ENCODE measurements around the gene AFG1L. TPM values are rescaled to one million over a fixed set of nuclear protein-coding genes. Genes with fewer than 3 reads are reported as not detected.
A peak's percentile ranks its signal among the peaks of the same experiment; 100 is the strongest.
"Not testable (repeated sequence)": the region's sequence is repeated elsewhere in the genome, so short reads cannot be mapped to it uniquely, and the experiment has no call there.

The AFG1L gene
- total and polyA plus RNA-seq, 7 experiments from 2014 or later, result 3.5 to 9.2 (median 6.5) TPM

DNA sequence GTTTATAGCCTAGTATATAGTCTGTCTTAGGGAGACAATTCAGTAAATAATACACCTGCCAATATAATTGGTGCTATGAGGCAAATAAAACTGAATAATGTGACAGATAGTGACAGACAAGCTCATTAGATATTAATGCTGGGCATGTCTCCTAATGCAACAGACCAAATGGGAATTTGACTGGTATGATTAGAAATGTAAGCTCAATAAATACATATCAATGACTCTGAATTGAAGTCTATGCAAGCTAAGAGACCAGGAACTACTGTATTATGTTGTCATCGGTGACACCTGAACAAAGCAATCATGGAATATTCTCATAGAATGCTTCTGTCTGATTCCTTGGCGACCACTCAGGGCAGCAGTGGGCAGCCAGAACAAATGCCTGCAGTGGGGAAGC, 31.5 kb upstream of the AFG1L start:
- H3K4me3 ChIP-seq (ENCODE audit: low read length), result no peak overlapping the region
- Mint-ChIP-seq H3K27me3 (peaks cover 0 to 18% (median 0%) of the 10 kb centered on the region in 5 donors), H3K27ac (peak overlapping the region in 1 of 9 donors; percentile 38), H3K4me1 (peaks cover 5 to 24% (median 18%) of the 10 kb centered on the region in 7 donors), H3K4me3 (no peak overlapping the region), H3K36me3 (no peaks in the 10 kb centered on the region), H3K9me3 (no peaks in the 10 kb centered on the region)
- H3K27me3 ChIP-seq (ENCODE audit: control insufficient read depth in 2 of 2, insufficient read depth in 2 of 2, low read length in 2 of 2), result no peaks in the 10 kb centered on the region
- no peaks in the 10 kb centered on the region for H3K9me3 ChIP-seq (ENCODE audit: control insufficient read depth in 2 of 3, low read length in 3 of 3)
- H3K36me3 ChIP-seq (ENCODE audit: control insufficient read depth in 2 of 3, insufficient read depth in 3 of 3, low read length in 3 of 3), result peaks cover 0 to 12% (median 0%) of the 10 kb centered on the region in 3 experiments
- ChIA-PET CTCF (no interaction called here), POLR2A (no interaction called here)
- intact Hi-C loops (cut with micrococcal nuclease), result loop anchor here (5.0 to 10.0 kb wide), 5 partner anchors 581 to 1939 kb away; partner anchors contain the start of genes ARMC2 (in 2 of the 2), ATG5 (in 1 of the 2), BEND3 (in 1 of the 2) and WASF1 (in 1 of the 2)
- DNase-seq (no peak), ATAC-seq (no peak)
- peaks cover 0 to 8% of the 10 kb centered on the region in 2 donors for H3K4me1 ChIP-seq (ENCODE audit: control insufficient read depth in 2 of 2, insufficient read depth in 2 of 2, low read length in 2 of 2)
- no peak overlapping the region for H3K27ac ChIP-seq (ENCODE audit: low read depth, low read length)

DNA sequence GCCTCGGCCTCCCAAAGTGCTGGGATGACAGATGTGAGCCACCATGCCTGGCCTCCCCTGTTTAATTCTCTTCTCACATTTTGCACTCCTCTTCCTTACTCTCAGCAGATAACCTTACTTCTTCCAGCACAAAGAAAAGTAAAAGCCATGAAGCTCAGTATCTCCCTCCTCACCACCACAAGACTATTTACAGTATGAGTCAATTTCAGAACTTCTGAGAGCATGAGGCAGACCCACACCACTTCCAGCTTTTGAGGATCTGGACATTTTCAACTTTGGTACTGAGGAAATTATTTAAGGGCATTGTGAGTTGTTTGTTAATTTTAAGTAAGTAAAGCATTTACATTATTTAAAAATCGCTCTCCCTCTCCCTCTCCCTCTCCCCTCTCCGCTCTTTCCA, 26.0 kb upstream of the AFG1L start:
- Histone ChIP-seq H3K27me3 (ENCODE audit: control insufficient read depth in 2 of 2, insufficient read depth in 2 of 2, low read length in 2 of 2) (no peaks in the 10 kb centered on the region), H3K9me3 (ENCODE audit: control insufficient read depth in 2 of 3, low read length in 3 of 3) (no peaks in the 10 kb centered on the region), H3K36me3 (ENCODE audit: control insufficient read depth in 2 of 3, insufficient read depth in 3 of 3, low read length in 3 of 3) (no peaks in the 10 kb centered on the region), H3K4me1 (ENCODE audit: control insufficient read depth in 2 of 2, insufficient read depth in 2 of 2, low read length in 2 of 2) (no peaks in the 10 kb centered on the region), H3K4me3 (ENCODE audit: low read length) (no peak overlapping the region), H3K27ac (ENCODE audit: low read depth, low read length) (no peak overlapping the region)
- no peaks in the 10 kb centered on the region for H3K4me1 Mint-ChIP-seq
- intact Hi-C loops (cut with micrococcal nuclease), result loop anchor here (10.0 kb wide), 4 partner anchors 576 to 1944 kb away; partner anchors contain the start of genes ARMC2 (in 1 of the 2), ATG5 (in 1 of the 2), BEND3 (in 1 of the 2) and WASF1 (in 1 of the 2)
- H3K36me3 Mint-ChIP-seq, result no peaks in the 10 kb centered on the region
- no peak overlapping the region for H3K27ac Mint-ChIP-seq
- H3K4me3 Mint-ChIP-seq, result no peak overlapping the region
- H3K27me3 Mint-ChIP-seq, result peaks cover 0 to 18% (median 0%) of the 10 kb centered on the region in 5 donors
- no peak for DNase-seq
- no peak for ATAC-seq
- ChIA-PET POLR2A (interaction anchor here (0.6 kb wide), 1 partner anchor 1757 kb away, joined by 3 read pairs; no protein-coding TSS in a partner anchor), CTCF (no interaction called here)
- H3K9me3 Mint-ChIP-seq, result no peaks in the 10 kb centered on the region

DNA sequence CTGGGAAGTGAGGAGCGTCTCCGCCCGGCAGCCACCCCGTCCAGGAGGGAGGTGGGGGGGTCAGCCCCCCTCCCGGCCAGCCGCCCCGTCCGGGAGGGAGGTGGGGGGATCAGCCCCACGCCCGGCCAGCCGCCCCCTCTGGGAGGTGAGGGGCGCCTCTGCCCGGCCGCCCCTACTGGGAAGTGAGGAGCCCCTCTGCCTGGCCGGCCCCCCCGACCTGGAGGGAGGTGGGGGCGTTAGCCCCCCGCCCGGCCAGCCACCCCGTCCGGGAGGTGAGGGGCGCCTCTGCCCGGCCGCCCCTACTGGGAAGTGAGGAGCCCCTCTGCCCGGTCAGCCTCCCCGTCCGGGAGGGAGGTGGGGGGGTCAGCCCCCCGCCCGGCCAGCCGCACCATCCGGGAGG, 24.9 kb upstream of the AFG1L start:
- intact Hi-C loops (cut with micrococcal nuclease), result loop anchor here (10.0 kb wide), 4 partner anchors 575 to 1945 kb away; partner anchors contain the start of genes ARMC2 (in 1 of the 2), ATG5 (in 1 of the 2), BEND3 (in 1 of the 2) and WASF1 (in 1 of the 2)
- H3K4me3 ChIP-seq (ENCODE audit: low read length); H3K36me3 ChIP-seq (ENCODE audit: control insufficient read depth in 2 of 3, insufficient read depth in 3 of 3, low read length in 3 of 3); DNase-seq; H3K9me3 Mint-ChIP-seq; H3K9me3 ChIP-seq (ENCODE audit: control insufficient read depth in 2 of 3, low read length in 3 of 3); H3K4me1 ChIP-seq (ENCODE audit: control insufficient read depth in 2 of 2, insufficient read depth in 2 of 2, low read length in 2 of 2); H3K4me3 Mint-ChIP-seq; H3K27me3 ChIP-seq (ENCODE audit: control insufficient read depth in 2 of 2, insufficient read depth in 2 of 2, low read length in 2 of 2); POLR2A ChIA-PET; H3K27ac Mint-ChIP-seq; H3K27ac ChIP-seq (ENCODE audit: low read depth, low read length); H3K36me3 Mint-ChIP-seq; H3K4me1 Mint-ChIP-seq; CTCF ChIA-PET; ATAC-seq: not testable (repeated sequence)
- H3K27me3 Mint-ChIP-seq, result peaks cover 0 to 16% (median 0%) of the 10 kb centered on the region in 5 donors

DNA sequence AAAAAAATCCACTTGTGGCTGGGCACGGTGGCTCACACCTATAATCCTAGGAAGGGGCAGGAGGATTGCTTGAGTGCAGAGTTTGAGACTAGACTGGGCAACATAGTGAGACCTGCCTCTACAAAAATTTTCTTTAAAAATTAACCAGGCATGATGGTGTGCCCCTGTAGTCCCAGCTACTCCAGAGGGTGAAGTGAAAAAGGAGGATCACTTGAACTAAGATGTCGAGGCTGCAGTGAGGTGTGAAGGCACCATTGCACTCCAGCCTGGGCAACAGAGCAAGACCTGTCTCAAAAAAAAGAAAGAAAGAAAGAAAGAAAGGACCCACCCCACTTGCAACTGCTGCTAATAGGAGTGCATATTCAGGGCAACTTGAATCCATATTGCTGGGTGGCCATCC, 20.3 kb upstream of the AFG1L start:
- no peak for ATAC-seq

DNA sequence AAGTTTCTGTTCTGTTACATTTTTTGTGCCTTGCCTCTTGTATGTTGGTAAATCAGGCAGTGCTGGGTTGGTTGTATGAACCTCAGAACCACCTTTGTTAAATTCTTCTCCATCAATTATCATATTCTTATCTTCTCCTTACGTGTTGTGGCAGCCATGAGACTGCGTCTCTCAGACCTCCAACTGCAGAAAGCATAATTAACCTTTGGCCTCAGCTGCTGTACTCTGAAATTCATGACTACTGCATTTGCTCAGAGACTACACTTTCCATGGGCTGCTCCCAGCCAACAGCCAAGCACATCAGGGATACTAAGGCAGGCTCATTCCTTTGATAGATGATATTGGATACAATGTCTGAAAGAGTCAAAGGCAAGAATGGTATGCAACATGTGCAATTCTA, 18.9 kb upstream of the AFG1L start:
- ATAC-seq (no peak), DNase-seq (no peak)
- Histone ChIP-seq H3K4me1 (ENCODE audit: control insufficient read depth in 2 of 2, insufficient read depth in 2 of 2, low read length in 2 of 2) (no peaks in the 10 kb centered on the region), H3K27ac (ENCODE audit: low read depth, low read length) (no peak overlapping the region), H3K9me3 (ENCODE audit: control insufficient read depth in 2 of 3, low read length in 3 of 3) (no peaks in the 10 kb centered on the region), H3K27me3 (ENCODE audit: control insufficient read depth in 2 of 2, insufficient read depth in 2 of 2, low read length in 2 of 2) (no peaks in the 10 kb centered on the region), H3K36me3 (ENCODE audit: control insufficient read depth in 2 of 3, insufficient read depth in 3 of 3, low read length in 3 of 3) (no peaks in the 10 kb centered on the region), H3K4me3 (ENCODE audit: low read length) (no peak overlapping the region)
- Mint-ChIP-seq H3K27me3 (peaks cover 0 to 32% (median 4%) of the 10 kb centered on the region in 5 donors), H3K4me1 (no peaks in the 10 kb centered on the region), H3K9me3 (no peaks in the 10 kb centered on the region), H3K36me3 (no peaks in the 10 kb centered on the region), H3K27ac (no peak overlapping the region), H3K4me3 (no peak overlapping the region)
- CTCF ChIA-PET, result no interaction called here
- POLR2A ChIA-PET, result no interaction called here
- intact Hi-C loops (cut with micrococcal nuclease), result no loop called here

More for the DNA sequence above, 20.3 kb upstream of the AFG1L start:
- no peaks in the 10 kb centered on the region for H3K9me3 ChIP-seq (ENCODE audit: control insufficient read depth in 2 of 3, low read length in 3 of 3)
- no peaks in the 10 kb centered on the region for H3K4me1 Mint-ChIP-seq
- H3K27ac Mint-ChIP-seq, result no peak overlapping the region
- H3K4me3 ChIP-seq (ENCODE audit: low read length), result no peak overlapping the region
- no peak overlapping the region for H3K4me3 Mint-ChIP-seq
- ChIA-PET CTCF (no interaction called here), POLR2A (no interaction called here)
- peaks cover 0 to 24% (median 4%) of the 10 kb centered on the region in 5 donors for H3K27me3 Mint-ChIP-seq
- no peaks in the 10 kb centered on the region for H3K4me1 ChIP-seq (ENCODE audit: control insufficient read depth in 2 of 2, insufficient read depth in 2 of 2, low read length in 2 of 2)
- no peaks in the 10 kb centered on the region for H3K27me3 ChIP-seq (ENCODE audit: control insufficient read depth in 2 of 2, insufficient read depth in 2 of 2, low read length in 2 of 2)
- H3K27ac ChIP-seq (ENCODE audit: low read depth, low read length), result no peak overlapping the region
- intact Hi-C loops (cut with micrococcal nuclease), result no loop called here
- no peaks in the 10 kb centered on the region for H3K36me3 ChIP-seq (ENCODE audit: control insufficient read depth in 2 of 3, insufficient read depth in 3 of 3, low read length in 3 of 3)
- H3K36me3 Mint-ChIP-seq, result no peaks in the 10 kb centered on the region
- no peaks in the 10 kb centered on the region for H3K9me3 Mint-ChIP-seq
- no peak for DNase-seq

DNA sequence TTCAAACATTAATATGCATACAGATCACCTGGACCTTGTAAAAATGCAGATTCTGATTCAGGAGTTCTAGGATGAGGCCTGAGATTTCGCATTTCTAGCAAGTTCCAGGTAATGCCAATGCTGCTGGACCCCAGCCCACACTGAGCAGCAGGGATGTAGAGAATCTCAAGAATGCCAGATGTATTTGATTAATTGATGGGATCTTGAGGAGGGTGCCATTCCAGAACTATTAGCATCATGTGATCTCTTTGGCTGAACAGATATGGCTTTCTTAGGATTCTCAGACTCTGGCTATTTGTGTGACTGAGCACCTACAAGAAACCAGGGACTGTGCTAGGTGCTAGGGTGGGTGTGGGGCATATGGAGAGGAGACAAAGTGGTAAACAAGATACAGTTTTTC, 17.6 kb upstream of the AFG1L start:
- Mint-ChIP-seq H3K4me3 (no peak overlapping the region), H3K9me3 (no peaks in the 10 kb centered on the region), H3K27me3 (peaks cover 0 to 34% (median 4%) of the 10 kb centered on the region in 5 donors), H3K36me3 (no peaks in the 10 kb centered on the region), H3K4me1 (no peaks in the 10 kb centered on the region), H3K27ac (no peak overlapping the region)
- H3K27ac ChIP-seq (ENCODE audit: low read depth, low read length), result no peak overlapping the region
- DNase-seq (no peak), ATAC-seq (no peak)
- H3K4me3 ChIP-seq (ENCODE audit: low read length), result no peak overlapping the region
- no peaks in the 10 kb centered on the region for H3K4me1 ChIP-seq (ENCODE audit: control insufficient read depth in 2 of 2, insufficient read depth in 2 of 2, low read length in 2 of 2)
- intact Hi-C loops (cut with micrococcal nuclease), result no loop called here
- no peaks in the 10 kb centered on the region for H3K36me3 ChIP-seq (ENCODE audit: control insufficient read depth in 2 of 3, insufficient read depth in 3 of 3, low read length in 3 of 3)
- ChIA-PET POLR2A (no interaction called here), CTCF (no interaction called here)
- H3K27me3 ChIP-seq (ENCODE audit: control insufficient read depth in 2 of 2, insufficient read depth in 2 of 2, low read length in 2 of 2), result no peaks in the 10 kb centered on the region
- no peaks in the 10 kb centered on the region for H3K9me3 ChIP-seq (ENCODE audit: control insufficient read depth in 2 of 3, low read length in 3 of 3)

DNA sequence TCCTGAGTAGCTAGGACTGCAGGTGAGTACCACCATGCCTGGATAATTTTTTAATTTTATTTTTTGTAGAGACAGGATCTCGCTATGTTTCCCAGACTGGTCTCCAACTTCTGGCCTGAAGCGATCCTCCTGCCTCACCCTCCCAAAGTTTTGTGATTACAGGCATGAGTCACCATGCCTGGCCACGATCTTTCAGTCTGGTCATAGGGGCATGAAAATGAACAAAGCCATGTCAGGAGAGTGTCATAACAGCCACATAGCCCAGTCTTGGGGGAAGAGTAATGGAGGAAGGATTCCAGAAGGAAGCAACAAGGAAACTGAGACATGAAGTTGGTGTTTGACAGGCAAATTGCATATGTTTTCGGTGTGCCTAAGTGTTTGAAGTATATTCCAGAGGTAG, 17.0 kb upstream of the AFG1L start:
- Mint-ChIP-seq H3K27me3 (peaks cover 0 to 31% (median 4%) of the 10 kb centered on the region in 5 donors), H3K9me3 (no peaks in the 10 kb centered on the region), H3K27ac (no peak overlapping the region), H3K4me3 (no peak overlapping the region), H3K36me3 (no peaks in the 10 kb centered on the region), H3K4me1 (no peaks in the 10 kb centered on the region)
- no peaks in the 10 kb centered on the region for H3K27me3 ChIP-seq (ENCODE audit: control insufficient read depth in 2 of 2, insufficient read depth in 2 of 2, low read length in 2 of 2)
- no peaks in the 10 kb centered on the region for H3K36me3 ChIP-seq (ENCODE audit: control insufficient read depth in 2 of 3, insufficient read depth in 3 of 3, low read length in 3 of 3)
- no peaks in the 10 kb centered on the region for H3K9me3 ChIP-seq (ENCODE audit: control insufficient read depth in 2 of 3, low read length in 3 of 3)
- no peak for ATAC-seq
- ChIA-PET CTCF (no interaction called here), POLR2A (no interaction called here)
- intact Hi-C loops (cut with micrococcal nuclease), result no loop called here
- H3K4me1 ChIP-seq (ENCODE audit: control insufficient read depth in 2 of 2, insufficient read depth in 2 of 2, low read length in 2 of 2), result no peaks in the 10 kb centered on the region
- no peak for DNase-seq
- no peak overlapping the region for H3K27ac ChIP-seq (ENCODE audit: low read depth, low read length)
- H3K4me3 ChIP-seq (ENCODE audit: low read length), result no peak overlapping the region

All from naive thymus-derived CD4-positive, alpha-beta T cell (primary cell).